NCI-H2196 treated with DMSO at 0.1 percent for 48 hours (cell line): ENCODE results near the gene SLC16A5.
A peak's percentile ranks its signal among the peaks of the same experiment; 100 is the strongest.

Source experiments
- DNase-seq: peaks from one replicate; lab custom pipeline; 2025; ENCODE audit not compliant: unreplicated experiment; lab: John Stamatoyannopoulos, UW

Gene SLC16A5

GRCh38 chr17:75084039-75084660, 3.6 kb upstream of the SLC16A5 start:
- DNase-seq, result no peak

DNA sequence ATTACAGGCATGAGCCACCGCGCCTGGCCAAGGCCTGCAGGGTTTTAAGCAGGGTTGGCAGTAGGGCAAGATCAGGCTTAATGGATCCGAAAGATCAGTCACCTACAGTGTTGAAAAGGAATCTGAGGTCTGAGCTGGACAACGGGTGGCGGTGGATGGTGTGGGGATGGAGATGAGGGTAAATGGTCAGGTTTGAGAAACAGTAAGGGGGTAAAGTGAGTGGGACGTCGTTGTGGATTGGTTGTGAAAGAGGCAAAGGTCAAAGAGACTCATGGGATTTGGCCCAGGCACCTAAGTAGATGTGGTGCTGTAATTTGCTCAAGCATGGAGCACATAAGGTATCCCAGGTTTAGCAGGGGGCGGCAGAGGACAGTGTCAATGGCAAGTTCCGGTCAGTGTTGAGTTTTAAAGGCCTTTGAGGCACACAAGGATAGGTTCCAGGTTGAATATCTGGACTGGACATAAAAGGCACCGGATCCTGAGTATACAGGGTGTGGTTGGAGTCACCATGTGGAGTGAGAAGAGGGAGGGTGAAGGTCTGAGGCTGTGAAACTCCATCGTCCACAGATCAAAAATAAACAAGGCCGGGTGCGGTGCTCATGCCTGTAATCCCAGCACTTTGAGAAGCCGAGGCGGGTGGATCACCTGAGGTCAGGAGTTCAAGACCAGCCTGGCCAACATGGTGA, 1.1 kb upstream of the SLC16A5 start:
- no peak for DNase-seq

DNA sequence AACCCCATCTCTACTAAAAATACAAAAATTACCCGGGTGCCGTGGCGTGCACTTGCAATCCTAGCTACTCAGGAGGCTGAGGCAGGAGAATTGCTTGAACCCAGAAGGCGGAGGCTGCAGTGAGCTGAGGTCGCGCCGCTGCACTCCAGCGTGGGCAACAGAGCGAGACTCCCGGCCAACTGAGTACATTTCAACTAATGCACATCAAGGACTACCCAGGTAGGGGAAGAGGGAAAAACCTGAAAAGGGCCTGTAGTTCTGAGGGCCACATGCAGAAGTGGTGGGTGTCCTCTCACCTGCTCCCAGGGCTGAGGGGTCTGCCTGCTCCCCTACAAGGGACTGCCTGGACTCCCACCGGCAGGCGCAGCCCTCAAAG, 584 bp upstream of the SLC16A5 start:
- no peak for DNase-seq

GRCh38 chr17:75088465-75089417, 987 bp downstream of the SLC16A5 start:
- no peak for DNase-seq

GRCh38 chr17:75090871-75091854, 3.4 kb downstream of the SLC16A5 start:
- DNase-seq, result no peak

GRCh38 chr17:75091855-75092327, 4.1 kb downstream of the SLC16A5 start:
- no peak for DNase-seq

DNA sequence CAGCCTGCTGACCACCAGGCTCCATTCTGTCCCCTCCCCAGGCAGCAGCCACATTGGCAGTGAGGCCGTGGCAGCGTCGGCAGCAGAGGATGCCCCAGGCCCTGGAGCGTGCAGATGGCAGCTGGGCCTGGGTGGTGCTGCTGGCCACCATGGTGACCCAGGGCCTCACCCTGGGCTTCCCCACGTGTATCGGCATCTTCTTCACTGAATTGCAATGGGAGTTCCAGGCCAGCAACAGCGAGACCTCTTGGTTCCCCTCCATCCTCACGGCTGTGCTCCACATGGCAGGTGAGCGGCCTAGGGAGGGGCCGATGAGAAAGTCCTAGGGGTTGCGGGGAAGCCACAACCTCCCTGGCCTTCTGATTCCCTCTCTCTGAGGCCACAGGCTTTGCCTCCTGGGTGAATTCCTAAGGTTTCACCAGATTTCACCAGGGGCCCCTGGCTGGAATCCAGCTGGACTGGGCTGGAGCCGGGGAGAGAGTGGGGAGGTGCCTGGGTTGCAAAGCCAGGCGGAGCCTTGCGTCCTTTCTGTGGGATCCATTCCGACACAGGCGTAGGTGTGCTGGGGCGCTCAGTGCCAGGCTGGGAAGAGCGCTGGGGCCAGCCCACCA, 5.9 kb downstream of the SLC16A5 start:
- no peak for DNase-seq

DNA sequence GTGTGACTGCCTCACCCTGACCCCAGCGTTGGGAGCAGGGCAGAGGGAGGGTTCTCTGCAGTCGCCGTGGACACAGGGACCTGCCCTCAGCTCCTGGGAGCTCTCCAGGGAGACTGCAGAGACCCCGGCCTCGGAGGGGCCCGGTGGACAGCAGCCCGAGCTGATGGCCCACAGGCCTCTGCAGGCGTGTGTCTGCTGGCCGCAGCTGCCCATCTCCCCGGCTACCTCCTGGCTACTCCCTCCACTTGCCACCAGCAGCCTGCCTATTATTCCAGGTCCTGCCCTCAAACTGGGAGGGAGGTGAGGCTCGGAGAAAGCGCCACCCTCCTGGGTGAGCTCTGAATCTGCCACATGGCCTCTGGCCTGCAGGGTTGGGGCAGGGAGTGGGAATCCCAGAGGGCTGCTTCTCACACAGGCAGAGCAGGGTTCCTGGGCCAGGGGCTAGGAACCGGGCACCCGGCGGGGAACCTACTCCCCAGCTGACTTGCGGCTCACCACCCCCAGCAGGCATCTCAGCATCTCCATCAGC, 7.2 kb downstream of the SLC16A5 start:
- DNase-seq, result no peak

DNA sequence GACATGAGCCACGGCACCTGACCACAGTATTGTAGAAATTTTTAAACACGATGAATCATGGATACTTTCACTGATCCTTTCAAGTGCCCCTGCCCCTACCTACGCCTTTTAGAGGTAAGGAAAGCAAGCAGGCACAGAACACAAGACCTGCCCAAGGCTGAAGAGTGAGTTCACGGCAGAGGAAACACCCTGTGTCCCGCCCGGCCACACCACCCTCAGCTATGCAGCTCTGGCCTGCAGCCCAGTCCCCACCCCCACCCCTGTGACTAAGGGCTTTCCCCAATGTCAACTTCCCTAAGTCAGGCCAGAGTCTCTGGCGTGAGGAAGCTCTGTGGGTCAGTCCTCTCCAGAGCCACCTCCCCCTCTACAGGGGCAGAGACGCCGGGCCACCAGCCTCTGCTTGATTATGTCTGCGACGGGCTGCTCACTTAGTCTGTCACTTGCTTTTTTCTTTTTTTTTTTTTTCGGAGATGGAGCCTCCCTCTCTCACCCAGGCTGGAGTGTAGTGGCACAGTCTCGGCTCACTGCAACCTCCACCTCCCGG, 8.4 kb downstream of the SLC16A5 start:
- DNase-seq, result no peak

DNA sequence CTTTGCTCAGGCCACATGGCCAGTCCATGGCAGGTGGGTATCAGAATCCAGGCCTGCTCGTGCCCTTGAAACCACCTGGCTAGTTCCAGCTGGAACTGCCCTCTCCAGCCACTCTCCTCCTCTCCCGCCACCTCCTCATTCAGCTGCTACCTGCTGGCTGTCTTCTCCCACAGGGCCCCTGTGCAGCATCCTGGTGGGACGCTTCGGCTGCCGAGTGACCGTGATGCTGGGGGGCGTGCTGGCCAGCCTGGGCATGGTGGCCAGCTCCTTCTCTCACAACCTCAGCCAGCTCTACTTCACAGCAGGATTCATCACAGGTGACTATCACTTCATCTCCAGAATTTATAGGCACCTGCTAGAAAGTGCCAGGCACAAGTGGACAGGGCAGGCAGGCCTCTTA, 10.1 kb downstream of the SLC16A5 start:
- DNase-seq, result no peak

GRCh38 chr17:75098861-75099260, 11.1 kb downstream of the SLC16A5 start:
- no peak for DNase-seq

DNA sequence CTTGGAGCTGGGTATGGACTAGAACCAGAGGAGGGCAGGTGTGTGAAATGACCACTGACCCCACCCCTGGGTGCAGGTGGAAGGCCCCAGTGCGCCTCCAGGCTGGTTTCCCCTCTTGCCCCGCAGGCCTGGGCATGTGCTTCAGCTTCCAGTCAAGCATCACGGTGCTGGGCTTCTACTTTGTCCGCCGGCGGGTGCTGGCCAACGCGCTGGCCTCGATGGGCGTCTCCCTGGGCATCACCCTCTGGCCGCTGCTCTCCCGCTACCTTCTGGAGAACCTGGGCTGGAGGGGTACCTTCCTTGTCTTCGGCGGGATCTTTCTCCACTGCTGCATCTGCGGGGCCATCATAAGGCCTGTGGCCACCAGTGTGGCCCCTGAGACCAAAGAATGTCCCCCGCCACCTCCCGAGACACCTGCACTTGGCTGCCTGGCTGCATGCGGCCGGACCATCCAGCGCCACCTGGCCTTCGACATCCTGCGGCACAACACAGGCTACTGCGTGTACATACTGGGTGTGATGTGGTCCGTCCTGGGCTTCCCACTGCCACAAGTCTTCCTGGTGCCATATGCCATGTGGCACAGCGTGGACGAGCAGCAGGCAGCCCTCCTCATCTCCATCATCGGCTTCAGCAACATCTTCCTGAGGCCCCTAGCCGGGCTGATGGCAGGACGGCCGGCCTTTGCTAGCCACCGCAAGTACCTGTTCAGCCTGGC, 12.3 kb downstream of the SLC16A5 start:
- DNase-seq, result no peak

DNA sequence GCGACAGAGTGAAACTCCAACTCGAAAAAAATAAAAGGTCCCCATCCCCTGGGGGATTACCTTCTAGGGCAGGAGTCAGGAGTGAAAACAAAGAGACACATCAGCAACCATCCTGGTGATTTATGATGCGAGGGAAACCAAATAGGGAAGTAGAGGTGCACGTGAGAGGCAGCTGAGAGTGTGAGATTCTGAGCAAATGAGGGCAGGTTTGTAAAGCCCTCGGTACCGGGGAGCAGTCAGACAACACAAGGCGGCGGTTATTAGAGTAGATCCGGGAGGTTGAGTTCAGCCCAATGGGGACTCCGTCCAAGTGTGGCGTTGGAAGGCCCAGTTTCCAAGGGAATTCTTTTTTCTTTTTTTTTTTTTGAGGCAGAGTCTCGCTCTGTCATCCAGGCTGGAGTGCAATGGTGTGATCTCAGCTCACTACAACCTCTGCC, 14.6 kb downstream of the SLC16A5 start:
- no peak for DNase-seq

DNA sequence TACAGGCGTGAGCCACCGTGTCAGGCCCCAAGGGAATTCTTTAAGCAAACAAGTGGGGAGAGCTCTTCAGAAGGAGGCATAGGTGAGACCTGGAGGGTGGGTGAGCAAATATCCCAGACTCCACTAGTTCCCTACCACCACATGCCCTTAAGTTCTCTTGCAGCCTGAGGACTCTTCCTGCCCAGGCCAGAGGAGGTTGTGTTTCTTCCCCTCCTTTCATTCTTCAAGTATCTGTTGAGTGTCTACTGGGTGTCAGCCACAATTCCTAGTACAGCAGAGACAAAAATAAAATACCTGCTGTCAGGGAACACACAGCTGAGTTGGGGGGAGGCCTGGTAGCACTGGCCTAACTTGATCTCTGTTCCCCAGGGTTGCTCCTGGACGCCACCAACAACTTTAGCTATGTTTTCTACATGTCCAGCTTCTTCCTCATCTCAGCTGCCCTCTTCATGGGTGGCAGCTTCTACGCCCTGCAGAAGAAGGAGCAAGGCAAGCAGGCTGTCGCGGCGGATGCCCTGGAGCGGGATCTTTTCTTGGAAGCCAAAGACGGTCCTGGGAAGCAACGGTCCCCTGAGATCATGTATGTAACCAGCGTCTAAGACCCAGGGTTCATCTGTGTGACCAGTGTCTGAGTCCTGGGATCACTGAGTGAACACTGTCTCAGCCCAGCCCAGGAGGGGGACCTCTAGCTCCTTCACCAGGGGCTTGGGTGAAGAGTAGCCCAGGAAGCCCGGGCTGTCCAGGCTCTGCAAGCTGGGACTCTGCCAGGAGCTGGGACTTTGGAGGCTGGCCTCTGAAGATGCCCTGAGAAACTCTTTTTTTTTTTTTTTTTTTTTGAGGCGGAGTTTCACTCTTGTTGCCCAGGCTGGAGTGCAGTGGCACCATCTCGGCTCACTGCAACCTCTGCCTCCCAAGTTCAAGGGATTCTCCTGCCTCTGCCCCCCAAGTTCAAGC, 16.1 kb downstream of the SLC16A5 start:
- DNase-seq, result no peak

GRCh38 chr17:75105126-75106080, 17.6 kb downstream of the SLC16A5 start:
- DNase-seq, result peak; percentile 89

DNA sequence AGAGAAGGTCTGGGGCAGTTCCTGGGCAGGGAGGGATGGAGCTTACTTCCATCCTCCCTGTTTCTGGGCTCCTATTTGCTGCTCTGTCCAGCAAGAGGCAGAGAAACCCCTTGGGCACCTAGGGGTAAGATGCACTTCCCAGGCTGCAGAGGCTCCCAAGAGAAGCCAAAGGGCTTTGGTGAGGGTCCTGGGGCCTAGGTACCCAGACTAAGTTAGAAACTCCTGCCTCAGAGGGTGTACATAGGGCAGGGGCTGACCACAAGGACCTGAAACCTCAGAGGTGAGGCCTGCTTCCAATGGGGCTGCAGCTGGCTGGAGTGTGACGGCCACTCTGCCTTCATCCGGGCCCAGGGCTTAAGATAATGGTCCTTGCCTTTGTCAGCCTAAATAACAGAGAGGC, 20.4 kb downstream of the SLC16A5 start:
- no peak for DNase-seq

- DNase-seq, result no peak
Measured at GRCh38 chr17:75109046-75109406, 21.3 kb downstream of the SLC16A5 start.
